OCI-LY1 (cell line): Measurements from ENCODE around the gene CELSR3.
A peak's percentile ranks its signal among the peaks of the same experiment; 100 is the strongest.

Experiments
- CTCF ChIP-seq: fragments of 200-600 bp; sonication (generic), shearing (Covaris generic); IDR thresholded peaks from 2 replicates; pipeline ENCODE4 v1.5.1; 2017; ENCODE audit warnings: mild to moderate bottlenecking, antibody characterized with exemption, low read length, moderate library complexity, mixed read lengths
- EZH2 ChIP-seq: fragments of 200-600 bp; sonication (generic), shearing (Covaris generic); IDR thresholded peaks from 2 replicates; pipeline ENCODE4 v1.8.0; 2017; ENCODE audit warnings: borderline replicate concordance, mixed run types, mild to moderate bottlenecking, antibody characterized with exemption, low read length, moderate library complexity, mixed read lengths

- TF ChIP-seq EZH2 (no peak), CTCF (peak; percentile 6; the same call in 1 of the 2 replicates)
Measured at GRCh38 chr3:48664313-48664644, 1.6 kb upstream of the CELSR3 start.
